Liver (tissue), 2 donors: ENCODE data around the gene SYNJ2.

ENCODE experiments used
- GABPA ChIP-seq, 2 donors: IDR thresholded peaks in 1 of 2; conservative IDR thresholded peaks in 1 of 2; 2 replicates each; pipeline ENCODE4 v1.6.1; 2016; ENCODE audit warnings: antibody characterized with exemption in 2 of 2, mild to moderate bottlenecking in 1 of 2, moderate library complexity in 1 of 2
- RAD21 ChIP-seq, 2 donors: IDR thresholded peaks; 2 replicates each; pipeline ENCODE4 v1.6.1; 2016; ENCODE audit warnings: antibody characterized with exemption in 2 of 2, mild to moderate bottlenecking in 2 of 2
- YY1 ChIP-seq: IDR thresholded peaks from 2 replicates; pipeline ENCODE4 v1.6.1; 2016; ENCODE audit warnings: antibody characterized with exemption, mild to moderate bottlenecking
- donor health status: healthy.

DNA sequence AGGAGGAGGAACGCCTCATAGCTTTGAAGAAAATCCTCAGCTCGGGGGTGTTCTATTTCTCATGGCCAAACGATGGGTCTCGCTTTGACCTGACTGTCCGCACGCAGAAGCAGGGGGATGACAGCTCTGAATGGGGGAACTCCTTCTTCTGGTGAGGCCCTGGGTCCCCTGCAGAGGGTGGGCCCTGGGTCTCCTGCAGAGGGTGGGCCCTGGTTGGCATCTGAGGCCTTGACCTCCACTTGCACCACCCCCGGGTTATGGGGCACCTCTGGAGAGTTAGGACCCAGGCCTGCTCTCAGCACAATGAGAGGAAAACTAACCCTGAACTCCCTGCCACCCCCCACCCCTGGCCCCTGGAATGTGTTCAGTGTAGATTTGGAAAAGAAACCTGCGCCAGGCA is 47.2 kb downstream of the SYNJ2 start:
- TF ChIP-seq YY1 (no peak), GABPA (IDR thresholded peaks at IDR 0.05 in 1 of 2, conservative IDR thresholded peaks at IDR 0.05 in 1 of 2) (no peak), RAD21 (IDR thresholded peaks at IDR 0.05) (no peak)
